Astrocyte (in vitro differentiated cells and primary cell): Measurements from ENCODE around the gene LDAH.

Experiments used
- CTCF ChIP-seq: IDR thresholded peaks from 2 replicates; pipeline ENCODE4 v1.5.1; 2011; ENCODE audit warnings: low read depth, mild to moderate bottlenecking, inconsistent platforms, low read length, moderate library complexity; ENCODE audit not compliant: insufficient read depth
- EZH2 ChIP-seq: IDR thresholded peaks from 2 replicates; pipeline ENCODE4 v1.6.1; 2012; ENCODE audit warnings: mild to moderate bottlenecking, low read length, inconsistent platforms; ENCODE audit not compliant: insufficient read depth

DNA sequence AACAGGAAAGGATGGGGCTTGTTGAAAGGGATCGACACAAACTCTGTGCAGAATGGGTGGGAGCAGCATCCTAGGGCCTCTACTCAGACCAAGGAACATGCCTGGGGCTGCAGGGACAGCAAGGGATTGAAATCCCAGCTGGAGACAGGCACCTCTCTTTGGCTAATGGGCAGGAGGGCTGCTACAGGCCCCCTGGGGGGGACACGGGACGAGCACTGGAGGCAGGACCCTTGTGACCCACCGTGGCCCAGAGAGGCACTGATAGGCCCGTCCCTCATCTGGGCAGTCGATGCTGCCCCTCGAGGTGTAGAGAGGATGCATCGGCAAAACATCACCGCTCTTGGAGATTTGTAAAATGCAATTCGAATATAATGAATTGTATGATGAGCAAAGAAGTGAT, 177.1 kb downstream of the LDAH start:
- TF ChIP-seq CTCF: no peak
- TF ChIP-seq EZH2: no peak
